Muscle of leg (tissue), 11 donors: Measurements from ENCODE around the gene GDF9. TPM values are rescaled to one million over a fixed set of nuclear protein-coding genes. Genes with fewer than 3 reads are reported as not detected.

ENCODE experiments used
- DNase-seq: peaks from one replicate; pipeline ENCODE4 v3.0.0; 2013
- H3K27ac ChIP-seq: one replicate; pipeline ENCODE4 v1.5.1; 2013; ENCODE audit warnings: mild to moderate bottlenecking, low read length, control low read depth
- H3K27me3 ChIP-seq: one replicate; pipeline ENCODE4 v1.6.1; 2013; ENCODE audit warnings: low read length; ENCODE audit not compliant: control insufficient read depth, insufficient read depth
- H3K36me3 ChIP-seq: one replicate; pipeline ENCODE4 v1.6.1; 2013; ENCODE audit warnings: low read length; ENCODE audit not compliant: control insufficient read depth, insufficient read depth
- H3K4me1 ChIP-seq: one replicate; pipeline ENCODE4 v1.6.1; 2013; ENCODE audit warnings: low read length; ENCODE audit not compliant: control insufficient read depth, insufficient read depth
- H3K4me3 ChIP-seq: one replicate; pipeline ENCODE4 v1.5.1; 2013; ENCODE audit warnings: low read length, control low read depth
- H3K9me3 ChIP-seq: replicated peaks from 2 replicates; pipeline ENCODE4 v1.6.1; 2013; ENCODE audit warnings: low read depth, low read length; ENCODE audit not compliant: control insufficient read depth
- WGBS: methylation state at CpG from one replicate; pipeline ENCODE4 v1.1.5; 2013; ENCODE audit warnings: missing lambda C conversion rate; ENCODE audit not compliant: insufficient coverage; 5-methylcytosine and 5-hydroxymethylcytosine counted together
- polyA plus RNA-seq, 8 donors: library from polyadenylated mRNA; unstranded; fragments of 120-200 nt; gene quantifications; one replicate each; pipeline versions ENCODE4 v1.2.1 to v1.2.3, GENCODE V29; 2013; ENCODE audit warnings: inconsistent platforms in 1 of 8, low replicate concordance in 1 of 8; ENCODE audit not compliant: insufficient read length in 8 of 8, insufficient read depth in 1 of 8
- total RNA-seq: library from RNA; stranded (reverse); fragments of 120-200 nt; gene quantifications from one replicate; pipeline ENCODE4 v1.2.4, GENCODE V29; 2013

The GDF9 gene
- total and polyA plus RNA-seq, 9 donors: 0.39 to 1.0 (median 0.54) TPM

GRCh38 chr5:132828846-132829494 is 37.3 kb downstream of the GDF9 start:
- DNase-seq: no peak
- Histone ChIP-seq H3K36me3 (no peaks in the 10 kb centered on the region), H3K4me3 (no peak overlapping the region), H3K9me3 (no peaks in the 10 kb centered on the region), H3K27me3 (peaks cover 63% of the 10 kb centered on the region), H3K4me1 (peaks cover 25% of the 10 kb centered on the region), H3K27ac (no peak overlapping the region)
- WGBS: 84% methylated on average over 3 of the region's 4 CpGs

- Histone ChIP-seq H3K27me3 (peaks cover 67% of the 10 kb centered on the region), H3K4me3 (no peak overlapping the region), H3K4me1 (peaks cover 31% of the 10 kb centered on the region), H3K27ac (no peak overlapping the region), H3K36me3 (no peaks in the 10 kb centered on the region), H3K9me3 (no peaks in the 10 kb centered on the region)
- DNase-seq: no peak
- 100% methylated on average over 1 of the region's 4 CpGs for WGBS
Observed at GRCh38 chr5:132827943-132828673, 38.2 kb downstream of the GDF9 start.

- no peaks in the 10 kb centered on the region for H3K36me3 ChIP-seq
Observed at GRCh38 chr5:132826424-132827082, 39.7 kb downstream of the GDF9 start.

DNA sequence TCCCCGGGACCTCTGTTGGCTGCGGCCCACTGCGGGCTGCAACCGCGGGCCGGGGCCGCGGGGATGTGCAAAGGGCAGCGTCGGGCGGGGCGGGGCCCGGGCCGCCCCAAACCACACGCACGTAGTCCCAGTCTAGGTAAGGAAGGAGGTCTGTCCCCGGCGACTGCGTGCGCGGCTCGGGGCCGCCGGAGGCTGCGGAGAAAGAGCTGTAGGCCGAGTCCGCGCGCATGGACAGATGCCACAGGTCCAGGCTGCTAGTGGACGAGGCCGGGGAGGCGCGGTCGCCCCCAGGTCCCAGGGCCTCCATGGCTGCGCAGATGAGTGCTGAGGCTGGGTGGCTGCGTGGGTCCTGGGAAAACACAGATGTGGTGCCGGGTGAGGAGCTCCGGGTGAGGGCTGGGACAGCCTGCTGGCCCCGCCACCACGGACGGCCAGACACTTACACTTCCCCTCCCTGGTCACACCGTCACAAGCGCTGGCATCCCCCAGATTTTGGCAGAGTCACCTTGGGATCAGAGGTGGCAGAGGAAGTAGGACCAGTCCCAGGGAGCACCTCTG is 40.4 kb downstream of the GDF9 start:
- Histone ChIP-seq H3K9me3 (no peaks in the 10 kb centered on the region), H3K27me3 (peaks cover 69% of the 10 kb centered on the region)
- 23% methylated on average over 37 of the region's 43 CpGs for WGBS

More at GRCh38 chr5:132826424-132827082, 39.7 kb downstream of the GDF9 start:
- no peak for DNase-seq
- no peak overlapping the region for H3K4me3 ChIP-seq
- H3K27me3 ChIP-seq: peaks cover 72% of the 10 kb centered on the region
- H3K4me1 ChIP-seq: peaks cover 38% of the 10 kb centered on the region
- H3K27ac ChIP-seq: no peak overlapping the region
- 80% methylated on average over 4 of the region's 6 CpGs for WGBS
- H3K9me3 ChIP-seq: no peaks in the 10 kb centered on the region

DNA sequence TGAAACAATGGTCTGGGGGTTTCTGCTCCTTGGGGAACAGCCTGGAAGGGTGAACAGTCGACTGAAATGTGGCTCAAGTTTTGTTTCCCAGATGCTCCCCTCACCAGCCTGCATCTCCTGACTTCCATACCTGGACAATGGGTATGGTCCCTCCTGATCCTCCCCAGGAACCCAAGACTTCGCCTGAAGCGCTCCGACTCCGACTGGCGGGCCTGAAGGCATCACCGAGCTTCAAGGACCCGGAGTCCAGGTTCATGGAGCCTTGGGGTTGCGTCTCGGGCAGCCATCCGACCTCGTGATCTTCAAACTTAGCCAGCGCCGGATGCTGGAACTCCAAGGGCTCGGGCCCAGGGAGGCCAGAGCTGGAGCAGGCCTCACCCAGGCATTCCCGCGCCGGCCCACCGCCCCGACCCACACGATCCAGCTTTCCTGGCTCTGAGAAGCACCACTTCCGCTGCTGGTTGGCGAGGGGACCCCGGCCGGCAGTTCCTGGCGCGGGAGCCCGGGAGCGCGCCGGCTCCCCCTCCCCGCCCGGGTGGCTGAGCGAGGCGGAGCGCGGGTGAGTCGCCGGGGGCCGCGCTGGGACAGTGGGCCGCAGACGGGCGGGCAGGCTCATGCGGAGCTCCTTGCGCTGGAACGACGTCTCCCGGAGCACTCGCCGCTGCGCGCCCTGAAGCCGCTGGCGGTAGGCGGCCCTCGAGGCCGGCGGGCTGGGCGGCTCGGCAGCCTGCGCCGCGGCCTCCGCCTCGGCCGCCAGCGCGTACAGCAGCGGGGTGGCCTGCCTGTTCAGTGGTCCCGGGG is 41.0 kb downstream of the GDF9 start:
- Histone ChIP-seq H3K4me3 (no peak overlapping the region), H3K27me3 (peaks cover 71% of the 10 kb centered on the region), H3K4me1 (peaks cover 34% of the 10 kb centered on the region), H3K9me3 (no peaks in the 10 kb centered on the region), H3K27ac (no peak overlapping the region), H3K36me3 (no peaks in the 10 kb centered on the region)
- WGBS: 26% methylated on average over 67 of the region's 71 CpGs
- no peak for DNase-seq

More for the DNA sequence above, 40.4 kb downstream of the GDF9 start:
- no peaks in the 10 kb centered on the region for H3K36me3 ChIP-seq
- DNase-seq: no peak
- peaks cover 36% of the 10 kb centered on the region for H3K4me1 ChIP-seq
- H3K4me3 ChIP-seq: no peak overlapping the region
- H3K27ac ChIP-seq: no peak overlapping the region

GRCh38 chr5:132824426-132824825 is 41.8 kb downstream of the GDF9 start:
- no peaks in the 10 kb centered on the region for H3K36me3 ChIP-seq

GRCh38 chr5:132823481-132824050 is 42.7 kb downstream of the GDF9 start:
- Histone ChIP-seq H3K27ac (no peak overlapping the region), H3K4me3 (no peak overlapping the region), H3K36me3 (no peaks in the 10 kb centered on the region), H3K4me1 (peaks cover 32% of the 10 kb centered on the region), H3K9me3 (no peaks in the 10 kb centered on the region), H3K27me3 (peaks cover 73% of the 10 kb centered on the region)
- no peak for DNase-seq
- 60% methylated on average over 5 of the region's 7 CpGs for WGBS

More at GRCh38 chr5:132824426-132824825, 41.8 kb downstream of the GDF9 start:
- 87% methylated on average over 3 of the region's 3 CpGs for WGBS
- Histone ChIP-seq H3K27me3 (peaks cover 73% of the 10 kb centered on the region), H3K4me1 (peaks cover 35% of the 10 kb centered on the region), H3K27ac (no peak overlapping the region), H3K4me3 (no peak overlapping the region), H3K9me3 (no peaks in the 10 kb centered on the region)
- DNase-seq: no peak

- peak overlapping the region; percentile 22 for H3K4me3 ChIP-seq
- no peak overlapping the region for H3K27ac ChIP-seq
- no peaks in the 10 kb centered on the region for H3K9me3 ChIP-seq
- peak; percentile 64 for DNase-seq
- peaks cover 72% of the 10 kb centered on the region for H3K27me3 ChIP-seq
- peaks cover 32% of the 10 kb centered on the region for H3K4me1 ChIP-seq
- 7% methylated on average over 63 of the region's 68 CpGs for WGBS
- no peaks in the 10 kb centered on the region for H3K36me3 ChIP-seq
Observed at GRCh38 chr5:132822650-132823480, 43.4 kb downstream of the GDF9 start.

GRCh38 chr5:132821791-132822190 is 44.5 kb downstream of the GDF9 start:
- Histone ChIP-seq H3K27me3 (peaks cover 66% of the 10 kb centered on the region), H3K4me1 (peaks cover 32% of the 10 kb centered on the region), H3K27ac (no peak overlapping the region), H3K9me3 (no peaks in the 10 kb centered on the region), H3K36me3 (no peaks in the 10 kb centered on the region), H3K4me3 (no peak overlapping the region)
- DNase-seq: no peak
- WGBS: 100% methylated on average over 1 of the region's 1 CpG
